Hematopoietic multipotent progenitor cell treated with erythropoietin and hydrocortisone succinate and interleukin-3 and kit ligand, for 4 days (in vitro differentiated cells): ENCODE results near the gene PTPN4.

Source experiments
- DNase-seq: peaks from one replicate; pipeline ENCODE4 v3.0.0-alpha.2; 2015

The PTPN4 gene

GRCh38 chr2:119759451-119760236 is at the start of gene PTPN4:
PTPN4 (plus strand) TSS chr2:119759922; CDS start chr2:119809854, 49,932 bp downstream.
- peak; percentile 99 for DNase-seq

DNA sequence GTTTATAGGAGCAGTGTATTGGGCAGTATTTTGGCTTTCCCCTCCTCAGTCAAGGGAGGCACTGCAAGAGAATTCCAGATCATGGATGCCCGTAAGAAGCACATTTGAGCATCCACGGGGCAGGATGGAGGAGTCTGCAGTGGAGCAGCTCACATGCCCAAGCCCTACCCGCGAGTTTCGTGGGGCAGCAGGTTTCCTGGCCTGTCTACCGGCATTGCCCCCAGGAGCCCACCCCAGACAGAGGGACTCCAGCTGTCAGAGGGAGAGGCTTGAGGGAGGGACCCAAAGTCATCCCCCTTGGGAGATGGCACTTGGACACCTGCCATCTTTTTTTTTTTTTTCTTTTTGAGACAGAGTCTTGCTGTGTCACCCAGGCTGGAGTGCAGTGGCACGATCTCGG is 49.4 kb upstream of the PTPN4 start:
- no peak for DNase-seq

DNA sequence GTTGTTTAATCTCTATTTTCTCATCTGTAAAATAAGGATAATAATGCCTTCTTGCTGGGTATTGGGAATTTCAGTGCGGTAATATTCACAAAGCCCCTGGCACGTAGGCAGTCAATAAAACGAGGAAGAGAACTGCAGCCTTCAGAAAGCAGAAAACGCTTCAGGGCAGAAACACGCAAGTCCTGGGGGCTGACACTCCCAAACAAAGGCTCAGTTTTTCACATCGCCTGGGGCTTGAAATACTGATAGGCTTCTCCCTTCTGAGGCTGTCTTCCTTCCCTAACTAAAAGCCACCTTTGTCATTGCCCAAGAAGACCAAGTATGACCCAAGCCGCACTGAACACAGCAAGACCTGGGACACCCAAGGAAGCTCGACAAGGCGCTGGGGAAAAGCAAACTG is 48.4 kb upstream of the PTPN4 start:
- no peak for DNase-seq

DNA sequence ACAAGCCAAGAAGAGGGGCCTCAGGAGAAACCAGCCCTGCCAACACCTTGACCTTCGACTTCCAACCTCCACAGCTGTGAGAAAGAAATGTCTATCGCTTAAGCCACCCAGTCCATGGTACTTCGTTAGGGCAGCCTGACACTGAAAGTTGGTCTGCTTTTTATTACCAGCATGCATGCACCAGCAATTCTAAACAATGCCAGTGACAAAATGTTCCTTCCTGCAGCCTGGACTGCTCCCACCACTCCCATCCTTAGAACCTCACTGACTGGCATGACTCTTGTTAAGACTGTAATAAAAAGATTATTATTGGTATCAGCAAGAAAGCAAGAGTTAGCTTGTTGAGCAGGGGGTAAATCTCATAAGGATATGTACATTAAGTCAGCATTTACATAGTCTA is 47.2 kb upstream of the PTPN4 start:
- no peak for DNase-seq

DNA sequence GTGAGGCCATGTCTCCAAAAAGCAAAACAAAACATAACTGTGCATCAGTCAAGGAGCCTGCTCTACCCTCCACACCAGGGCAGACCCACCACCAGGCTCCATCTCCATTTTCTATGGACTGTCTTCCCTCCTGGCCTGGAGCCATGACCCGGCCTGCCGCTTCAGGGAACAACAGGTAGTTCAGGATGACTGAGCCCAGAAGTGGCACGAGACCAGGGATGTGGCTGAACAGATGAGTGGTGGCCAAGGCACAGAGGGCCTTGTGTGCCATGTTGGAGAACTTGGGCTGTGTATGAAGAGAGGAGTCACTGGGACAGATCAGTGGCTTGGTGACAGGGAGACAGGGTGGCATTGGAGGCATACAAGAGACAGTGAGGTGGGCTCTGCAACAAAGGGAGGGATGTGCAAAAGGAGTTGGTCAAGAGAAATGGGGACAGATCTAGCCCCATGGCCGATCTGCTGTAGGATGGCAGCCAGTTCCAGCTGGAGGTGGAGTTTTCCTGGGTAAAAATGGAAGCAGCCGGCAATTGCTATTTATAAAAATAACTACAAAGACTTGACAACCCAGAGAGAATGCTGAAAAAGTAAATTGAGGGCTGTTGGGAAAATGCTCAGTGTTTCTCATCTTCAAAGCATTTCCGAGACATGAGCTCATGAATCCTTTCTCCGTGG is 45.8 kb upstream of the PTPN4 start:
- DNase-seq, result no peak

DNA sequence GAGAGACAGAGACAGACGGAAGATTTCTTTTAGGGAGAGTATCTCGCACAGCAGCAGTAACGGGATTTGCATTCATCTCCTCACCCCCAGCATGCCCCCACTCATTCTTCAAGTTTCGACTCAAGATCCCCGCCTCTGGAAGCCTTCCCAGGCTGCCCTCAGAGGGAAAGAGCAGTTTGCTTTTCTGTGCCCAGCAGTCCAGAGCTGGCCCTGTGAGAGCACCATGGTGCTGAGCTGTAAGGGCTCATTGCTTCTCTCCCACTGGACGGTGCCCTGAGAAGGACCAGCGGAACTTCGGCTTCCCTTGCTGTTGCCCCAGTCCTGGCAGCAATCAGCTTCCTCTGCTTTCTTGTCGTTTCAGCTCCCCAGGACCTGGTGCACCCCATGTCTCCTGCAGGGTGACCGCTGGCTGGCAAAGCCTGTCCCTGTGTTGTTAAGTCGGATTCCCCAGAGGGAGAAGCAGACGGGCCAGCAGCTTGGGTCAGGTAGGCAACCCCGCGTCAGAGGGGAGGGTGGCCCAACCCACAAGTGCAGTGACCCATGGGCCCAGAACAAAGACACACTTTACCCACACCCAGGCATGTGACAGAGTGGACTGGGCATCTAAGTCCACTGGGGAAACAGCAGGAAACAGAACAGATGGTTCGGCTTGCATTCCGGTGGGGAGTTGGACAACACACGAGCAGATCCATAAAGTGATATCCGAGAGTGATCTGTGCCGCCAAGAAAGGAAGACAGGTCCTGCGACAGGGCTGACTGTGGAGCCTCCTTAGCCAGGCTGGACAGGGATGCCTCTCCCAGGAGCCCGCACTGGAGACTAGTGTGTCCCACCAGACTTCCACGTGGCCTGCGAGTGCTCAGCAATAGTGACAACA is 44.1 kb upstream of the PTPN4 start:
- no peak for DNase-seq

GRCh38 chr2:119716284-119716672 is 43.4 kb upstream of the PTPN4 start:
- DNase-seq, result no peak

- DNase-seq, result no peak
Measured at GRCh38 chr2:119718501-119719260, 41.0 kb upstream of the PTPN4 start.

- DNase-seq, result no peak
Measured at GRCh38 chr2:119719261-119719627, 40.5 kb upstream of the PTPN4 start.

DNA sequence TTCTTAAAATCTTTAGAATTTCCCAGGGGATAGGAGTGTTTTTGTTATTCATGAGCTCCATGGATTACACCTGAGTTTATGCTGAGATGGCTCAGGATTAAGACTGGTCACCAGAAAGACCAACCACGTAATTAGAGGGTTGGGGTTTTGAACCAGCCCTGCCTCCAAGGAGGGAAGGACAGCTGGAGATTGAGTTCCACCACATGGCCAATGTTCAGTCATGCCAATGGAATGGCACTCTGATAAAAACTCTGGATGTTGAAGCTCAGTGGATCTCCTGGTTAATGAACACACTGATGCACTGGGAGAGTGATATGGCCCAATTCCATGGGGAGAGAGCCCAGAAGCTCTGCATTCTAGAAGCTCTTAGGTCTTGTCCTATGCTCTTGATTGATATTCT is 38.7 kb upstream of the PTPN4 start:
- DNase-seq, result no peak

DNA sequence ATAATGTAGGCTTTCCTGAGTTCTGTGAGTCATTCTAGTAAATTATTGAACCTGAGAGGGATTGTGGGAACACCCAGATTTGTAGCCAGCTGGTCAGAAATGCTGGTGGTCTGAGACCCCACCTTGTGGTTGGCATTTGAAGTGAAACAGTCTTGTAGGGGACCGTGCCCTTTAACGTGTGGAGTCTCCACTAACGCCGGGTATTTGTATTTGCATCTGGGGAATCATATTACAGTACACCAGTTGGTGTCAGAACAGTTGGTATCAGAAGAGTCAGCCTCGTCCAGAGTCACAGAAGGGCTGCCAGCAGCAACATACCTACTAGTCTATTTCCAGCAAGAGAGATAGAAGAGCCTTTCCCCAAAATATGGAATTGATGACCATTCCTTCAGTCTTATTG is 38.3 kb upstream of the PTPN4 start:
- DNase-seq, result no peak

GRCh38 chr2:119721904-119722303 is 37.8 kb upstream of the PTPN4 start:
- no peak for DNase-seq

GRCh38 chr2:119723186-119723585 is 36.5 kb upstream of the PTPN4 start:
- DNase-seq, result no peak

DNA sequence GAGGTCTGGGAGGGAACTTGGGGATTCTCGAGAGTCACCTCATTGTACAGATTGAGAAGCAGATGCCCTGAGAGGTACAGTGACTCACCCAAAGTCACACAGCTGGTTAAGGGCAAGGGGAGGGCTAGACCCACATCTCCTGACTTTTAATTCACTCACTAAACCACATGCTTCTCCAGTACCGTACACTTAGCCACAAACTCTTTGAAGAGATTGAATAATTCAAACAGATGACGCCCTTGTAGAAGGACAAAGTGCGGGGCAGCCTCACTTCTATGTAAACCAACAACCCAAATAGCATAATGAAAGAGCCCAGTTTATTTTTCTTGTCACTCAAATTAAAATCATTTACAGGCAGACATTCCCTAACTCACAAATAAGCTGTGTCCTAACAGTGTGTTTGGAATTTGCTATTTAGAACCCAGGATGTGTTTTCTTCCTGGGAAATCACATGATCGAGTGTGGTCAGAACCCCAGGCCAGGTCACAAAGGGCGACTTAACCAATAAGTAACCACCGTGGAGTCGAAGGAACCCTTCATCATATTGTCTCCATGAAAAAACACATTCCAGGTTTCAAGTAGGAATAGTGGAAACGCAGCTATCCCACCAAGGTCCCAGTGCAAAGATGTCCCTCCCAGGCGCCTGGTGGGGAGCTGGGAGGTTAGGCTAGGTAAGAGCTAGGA is 35.8 kb upstream of the PTPN4 start:
- no peak for DNase-seq

DNA sequence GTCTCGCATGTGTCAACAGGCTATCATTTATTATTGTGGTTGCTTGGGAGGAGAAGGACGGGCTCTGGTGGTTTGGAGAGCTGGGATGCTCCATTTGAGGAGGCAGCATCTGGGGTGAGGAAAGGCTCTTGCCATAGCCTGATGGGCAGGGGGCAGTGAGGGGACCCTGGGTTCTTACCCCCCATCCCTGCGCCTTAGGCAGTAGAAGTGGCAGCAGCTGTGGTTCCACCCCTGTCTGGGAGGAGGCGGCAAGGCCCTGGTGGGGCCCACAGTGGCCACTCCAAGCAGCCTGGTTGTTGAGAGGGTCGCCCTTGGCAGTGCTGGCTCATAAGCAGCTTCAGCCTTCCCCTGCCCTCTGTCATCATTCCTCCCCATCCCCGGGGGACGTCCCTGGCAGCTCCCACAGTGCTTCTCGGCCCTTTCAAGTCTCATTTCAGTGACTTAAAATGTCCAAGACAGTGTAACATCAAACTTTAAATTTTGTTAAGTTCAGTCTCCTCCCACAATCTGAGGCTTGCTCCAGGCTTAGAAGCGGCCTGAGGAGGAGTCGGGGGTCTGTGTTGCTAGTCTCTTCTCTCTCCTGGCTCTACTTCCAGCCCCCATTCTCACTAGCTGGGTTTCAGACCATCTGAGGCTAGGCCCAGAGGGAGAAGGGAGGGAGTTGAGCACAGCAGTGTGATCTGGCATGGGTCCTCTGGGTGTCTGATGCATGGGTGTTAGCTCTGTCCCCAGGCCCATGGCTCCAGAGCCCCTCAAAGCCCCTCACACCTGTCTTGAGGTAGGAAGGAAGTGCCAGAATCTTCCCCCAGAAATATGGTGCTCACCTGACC is 34.9 kb upstream of the PTPN4 start:
- DNase-seq, result no peak

GRCh38 chr2:119727493-119727892 is 32.2 kb upstream of the PTPN4 start:
- no peak for DNase-seq

DNA sequence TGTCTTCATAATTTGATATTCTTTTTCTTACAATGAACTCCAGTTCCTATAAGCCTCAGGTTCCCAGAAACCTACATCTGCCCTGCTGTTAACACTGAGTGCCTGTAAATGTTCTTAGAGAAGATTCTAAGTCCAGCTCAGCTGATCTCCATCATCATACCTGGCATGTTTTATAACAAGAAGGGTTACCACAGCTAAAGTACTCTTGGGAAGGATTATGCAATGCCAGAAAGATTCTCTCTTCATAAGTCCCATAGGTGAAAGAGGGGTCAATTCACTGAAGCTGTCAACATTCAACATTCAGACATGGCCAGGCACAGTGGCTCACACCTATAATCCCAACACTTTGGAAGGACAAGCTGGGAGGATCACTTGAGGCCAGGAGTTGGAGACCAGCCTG is 31.3 kb upstream of the PTPN4 start:
- DNase-seq, result no peak

- DNase-seq, result no peak
Measured at GRCh38 chr2:119730671-119731177, 29.0 kb upstream of the PTPN4 start.

GRCh38 chr2:119731983-119732382 is 27.7 kb upstream of the PTPN4 start:
- peak; percentile 55 for DNase-seq

DNA sequence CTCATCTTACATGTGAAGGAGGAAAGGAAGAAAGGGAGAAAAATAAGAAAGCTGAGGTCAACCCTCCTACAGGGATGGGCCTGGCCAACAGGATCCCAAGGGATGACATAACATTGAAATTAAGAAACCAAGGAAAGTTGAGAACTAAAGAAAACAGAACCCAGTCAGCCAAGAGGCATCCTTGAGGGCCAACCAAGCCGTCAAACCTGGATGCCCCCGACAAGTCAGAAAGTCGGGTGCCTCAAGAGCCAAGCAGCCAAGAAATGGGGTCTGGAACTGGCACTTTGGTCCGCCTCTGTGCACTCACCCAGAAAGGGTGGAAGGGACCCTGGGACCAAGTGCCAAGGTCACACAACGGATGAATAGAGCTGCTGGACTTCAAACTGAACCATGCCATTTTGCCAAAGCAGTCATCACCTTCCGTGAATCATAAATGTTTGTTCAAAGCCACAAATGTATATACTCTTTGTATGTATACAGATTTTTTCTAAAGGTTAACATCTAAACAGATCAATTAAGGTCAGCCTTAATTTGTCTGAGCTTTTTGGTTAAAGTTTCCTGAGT is 27.0 kb upstream of the PTPN4 start:
- DNase-seq, result no peak

DNA sequence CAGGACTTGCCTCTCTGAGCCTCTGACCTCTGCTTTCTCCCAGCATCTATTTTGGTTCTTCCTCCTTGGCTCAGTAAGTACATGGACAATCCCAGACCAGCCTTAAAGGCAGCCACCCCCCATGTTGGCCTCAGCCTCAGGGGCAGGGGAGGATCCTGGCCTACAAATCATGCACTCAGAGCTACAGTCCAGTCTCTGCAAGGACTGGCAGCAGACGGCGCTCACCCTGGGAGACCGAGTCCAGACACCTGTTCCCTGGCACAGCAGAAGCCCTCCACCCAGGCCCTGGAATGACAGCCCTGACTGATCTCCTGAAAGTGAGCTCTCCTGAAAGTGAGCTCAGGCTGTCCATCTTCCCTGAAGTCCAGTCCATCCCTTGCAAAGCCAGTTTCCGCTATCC is 25.7 kb upstream of the PTPN4 start:
- no peak for DNase-seq
